HG03457 (cell line): ENCODE results near the gene FCHSD1.
A peak's percentile ranks its signal among the peaks of the same experiment; 100 is the strongest.

Source experiments
- ATAC-seq: cut with Tn5 transposase; IDR thresholded peaks from one replicate; pipeline ENCODE4 v1.9.1; 2021; ENCODE audit warnings: moderate number of reproducible peaks; ENCODE audit not compliant: unreplicated experiment

Gene FCHSD1

DNA sequence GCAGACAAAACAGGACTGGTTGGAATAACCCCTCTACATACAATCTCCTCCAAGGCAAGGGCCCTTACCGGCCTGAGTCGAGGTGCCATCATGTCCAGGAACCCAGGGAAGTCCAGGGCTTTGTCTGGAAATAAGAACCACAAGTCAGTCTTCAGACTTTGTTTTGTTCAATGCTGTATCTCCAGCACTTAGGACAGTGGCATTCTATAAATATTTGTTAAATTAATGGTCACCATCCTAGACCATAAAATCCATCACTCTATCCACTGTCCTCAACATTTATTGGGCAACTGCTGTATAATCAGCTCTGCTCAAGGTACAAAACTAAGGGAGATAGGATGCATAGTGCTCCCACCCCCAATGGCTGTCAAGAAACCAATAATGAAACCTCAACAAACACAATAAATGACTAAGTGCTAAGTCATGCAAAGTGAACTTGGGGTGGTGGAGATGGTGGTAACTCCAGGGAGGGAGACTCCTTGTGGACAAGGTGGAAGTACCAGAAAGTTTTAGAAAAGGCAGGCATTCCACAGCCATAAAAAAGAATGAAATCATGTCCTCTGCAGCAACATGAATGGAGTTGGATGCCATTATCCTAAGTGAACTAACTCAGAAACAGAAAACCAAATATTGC lies 9.5 kb downstream of the FCHSD1 start:
- ATAC-seq = no peak

- ATAC-seq = no peak
Observed at GRCh38 chr5:141640698-141641097, 10.5 kb downstream of the FCHSD1 start.

GRCh38 chr5:141640051-141640415 lies 11.2 kb downstream of the FCHSD1 start:
- no peak for ATAC-seq

DNA sequence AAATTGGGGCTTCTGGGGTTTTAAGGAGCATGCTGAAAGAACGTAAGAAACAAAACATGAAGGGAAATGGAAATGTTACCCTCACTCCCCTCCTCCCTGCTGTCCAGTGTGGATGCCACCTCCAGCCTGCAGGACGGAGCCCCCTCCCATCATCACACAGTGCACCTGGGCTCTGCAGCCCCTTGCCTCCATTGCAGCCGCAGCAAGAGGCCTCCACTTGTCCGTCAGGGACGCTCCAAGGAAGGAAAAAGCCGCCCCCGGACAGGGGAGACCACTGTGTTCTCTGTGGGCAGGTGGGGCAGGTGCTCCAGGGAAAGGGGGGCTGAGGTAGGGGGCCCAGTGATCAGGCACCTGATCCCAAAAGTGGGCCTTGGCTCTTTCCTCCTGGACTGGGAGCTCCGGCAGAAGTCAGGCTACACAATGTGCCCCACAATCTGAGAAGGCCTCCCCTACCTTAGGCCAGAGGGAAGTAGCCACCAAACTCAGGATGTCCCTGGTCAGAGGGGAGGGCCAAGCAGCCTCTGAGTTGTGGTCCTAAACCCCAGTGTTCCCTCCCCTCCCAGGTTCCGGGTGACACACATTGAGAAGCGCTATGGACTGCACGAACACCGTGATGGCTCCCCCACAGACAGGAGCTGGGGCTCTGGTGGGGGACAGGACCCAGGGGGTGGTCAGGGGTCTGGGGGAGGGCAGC lies 11.7 kb downstream of the FCHSD1 start:
- ATAC-seq = no peak

DNA sequence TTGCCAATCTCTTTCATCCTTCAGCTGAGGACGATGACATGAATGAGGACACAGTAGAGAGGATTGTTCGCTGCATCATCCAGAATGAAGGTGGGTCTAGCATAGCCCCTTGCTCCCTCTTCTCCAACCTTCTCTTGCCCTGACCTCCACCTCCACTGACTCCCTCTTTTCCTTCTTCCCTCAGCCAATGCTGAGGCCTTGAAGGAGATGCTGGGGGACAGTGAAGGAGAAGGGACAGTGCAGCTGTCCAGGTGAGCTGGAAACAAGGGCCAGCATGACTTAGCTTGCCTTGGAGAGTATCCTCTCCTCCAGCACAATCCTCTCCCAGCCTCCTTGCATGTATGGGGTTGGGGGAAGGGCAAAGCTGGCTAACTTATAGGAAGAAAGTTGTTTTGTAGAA lies 12.4 kb downstream of the FCHSD1 start:
- no peak for ATAC-seq

GRCh38 chr5:141637767-141638419 lies 13.3 kb downstream of the FCHSD1 start:
- no peak for ATAC-seq

DNA sequence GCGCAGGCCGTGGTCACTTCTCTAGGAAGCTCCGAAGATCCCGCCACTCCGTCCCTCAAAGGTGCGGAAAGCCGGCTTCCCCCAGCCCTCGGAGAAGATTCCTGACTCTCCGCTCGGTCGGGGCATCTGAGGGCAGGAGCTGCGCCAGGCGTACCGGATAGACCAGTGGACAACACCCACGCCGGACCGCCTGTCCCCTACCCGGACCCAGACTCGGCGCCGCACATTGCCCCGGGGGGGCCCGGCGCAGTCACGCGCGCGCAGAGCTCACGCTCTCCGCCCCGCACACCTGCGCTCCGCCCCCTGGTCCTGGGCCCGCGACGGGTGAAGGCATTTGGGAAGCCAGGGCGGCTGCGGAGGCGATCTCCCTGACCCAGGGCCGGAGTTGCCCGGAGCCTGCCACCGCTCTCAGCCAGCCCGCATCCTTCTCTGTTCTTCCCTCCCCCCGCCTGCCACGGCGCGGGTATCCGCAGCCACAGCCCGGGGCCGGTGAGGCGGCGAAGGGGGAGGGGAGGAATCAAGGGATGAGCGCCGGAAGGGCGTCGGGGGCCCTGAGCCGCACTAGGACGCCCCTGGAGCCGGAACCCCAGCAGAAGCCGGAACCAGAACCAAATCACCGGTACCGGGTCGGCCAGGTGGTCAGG lies 14.0 kb downstream of the FCHSD1 start:
- peak; percentile 3 for ATAC-seq

GRCh38 chr5:141636413-141637122 lies 14.7 kb downstream of the FCHSD1 start, which contains the start of the genes HDAC3 and RELL2:
TSS of gene HDAC3 (minus strand) at chr5:141636849. CDS start at chr5:141636790, 59 bp downstream.
TSS of gene RELL2 (plus strand) at chr5:141636997. CDS start at chr5:141638226, 1,229 bp downstream.
- ATAC-seq = peak; percentile 66

GRCh38 chr5:141636106-141636412 lies 15.2 kb downstream of the FCHSD1 start:
- ATAC-seq = no peak

DNA sequence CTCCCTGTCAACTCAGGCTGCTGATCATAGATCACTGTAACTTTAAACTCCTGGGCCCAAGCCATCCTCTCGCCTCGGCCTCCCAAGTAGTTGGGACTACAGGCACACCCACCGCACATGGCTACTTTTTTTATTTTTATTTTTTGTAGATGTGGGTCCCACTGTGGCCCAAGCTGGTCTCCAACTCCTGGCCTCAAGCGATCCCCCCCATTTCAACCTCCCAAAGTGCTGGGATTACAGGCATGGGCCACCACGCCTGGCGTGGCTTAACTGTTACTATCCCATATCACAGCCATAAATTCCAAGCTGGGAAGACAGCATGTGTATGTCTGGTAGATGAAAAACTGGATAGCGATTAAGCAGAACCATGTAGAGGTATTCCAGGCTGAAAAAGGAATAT lies 15.6 kb downstream of the FCHSD1 start:
- no peak for ATAC-seq

DNA sequence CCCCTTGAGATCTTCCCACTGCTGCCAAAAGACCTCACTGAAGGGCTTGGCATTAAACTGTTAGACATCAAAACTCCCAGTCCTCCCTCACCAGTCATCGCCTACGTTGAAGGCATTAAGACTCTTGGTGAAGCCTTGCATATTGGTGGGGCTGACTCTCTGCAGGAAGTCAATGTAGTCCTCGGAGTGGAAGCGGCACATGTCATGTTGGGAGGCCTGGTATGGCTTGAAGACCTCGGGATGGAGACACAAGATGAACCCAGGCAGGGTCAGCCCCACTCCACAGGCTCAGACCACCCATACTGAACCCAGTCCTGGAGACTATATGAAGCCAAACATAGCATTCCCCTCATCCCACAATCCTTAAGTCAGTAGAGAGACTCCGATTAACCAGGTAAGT lies 16.5 kb downstream of the FCHSD1 start:
- ATAC-seq = no peak

DNA sequence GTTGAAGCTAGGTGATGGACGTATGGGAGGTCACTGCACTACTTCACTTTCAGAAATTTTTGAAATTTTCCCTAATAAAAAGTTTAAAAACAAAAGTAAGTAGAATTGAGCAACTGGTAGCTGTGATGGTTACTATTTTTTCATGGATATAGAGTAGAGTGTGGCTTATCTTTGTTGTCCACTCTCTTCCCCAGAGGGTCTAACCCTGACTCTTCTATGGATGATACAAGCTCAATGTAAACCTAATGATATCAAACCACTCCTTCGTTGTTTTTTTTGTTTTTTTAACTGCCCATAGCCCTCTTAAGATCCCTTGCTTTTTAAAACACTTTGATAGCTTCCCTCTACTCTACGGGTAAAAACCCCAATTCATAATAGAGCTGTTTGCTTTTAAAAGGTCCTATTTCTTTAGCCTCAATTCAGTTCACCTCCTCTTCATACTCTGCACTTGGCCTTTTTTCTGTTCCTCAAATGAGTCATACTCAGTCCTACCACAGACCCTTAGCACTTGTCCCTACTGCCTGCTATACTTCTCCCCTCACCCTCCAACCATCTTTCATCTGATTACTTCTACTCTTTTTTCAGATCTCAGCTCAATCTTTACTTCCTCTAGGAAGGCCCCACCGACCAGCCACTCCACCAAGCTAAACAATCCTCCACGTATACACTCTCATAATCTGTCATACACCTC lies 17.2 kb downstream of the FCHSD1 start:
- peak; percentile 67 for ATAC-seq

DNA sequence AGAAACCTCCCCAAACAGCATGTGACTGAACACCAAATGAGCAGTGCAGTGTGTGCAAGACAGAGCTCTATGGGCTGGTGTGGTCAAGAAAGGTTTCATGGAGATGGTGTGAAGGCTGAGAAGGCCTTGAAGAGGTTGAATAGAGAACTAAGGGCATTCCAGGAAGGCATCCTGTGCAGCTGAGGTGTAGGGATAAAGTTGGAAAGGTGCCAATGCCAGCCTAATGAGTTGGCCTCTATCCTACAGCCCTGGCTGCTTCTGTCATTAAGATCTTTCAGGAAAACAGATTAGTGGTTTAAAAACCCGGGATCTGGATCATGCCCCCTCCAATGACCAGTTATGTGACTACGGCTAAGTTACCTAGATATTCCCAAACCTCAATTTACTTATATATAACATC lies 18.6 kb downstream of the FCHSD1 start:
- no peak for ATAC-seq

DNA sequence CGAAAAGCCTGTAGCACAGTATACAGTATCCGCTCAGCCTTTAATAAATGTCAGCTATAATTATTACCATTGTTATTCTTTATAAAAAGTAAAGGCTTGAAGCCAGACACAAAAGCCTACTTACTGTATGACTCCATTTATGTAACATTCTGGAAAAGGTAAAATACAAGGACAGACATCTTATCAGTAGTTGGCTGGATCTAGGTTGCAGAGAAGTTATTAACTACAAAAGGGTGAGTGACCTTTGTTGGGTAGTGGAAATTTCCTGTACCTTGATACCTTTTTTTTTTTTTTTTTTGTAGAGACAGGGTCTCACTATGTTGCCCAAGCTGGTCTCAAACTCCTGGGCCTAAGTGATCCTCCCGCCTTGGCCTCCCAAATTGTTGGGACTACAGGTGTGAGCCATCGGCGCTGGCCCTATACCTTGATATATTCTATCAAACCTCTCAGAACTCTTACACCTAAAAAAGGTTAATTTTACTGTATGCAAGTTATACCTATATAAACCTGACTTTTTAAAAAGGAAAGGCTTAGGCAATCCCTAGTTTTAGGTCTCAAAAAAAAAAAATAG lies 20.6 kb downstream of the FCHSD1 start:
- no peak for ATAC-seq

- ATAC-seq = no peak
Observed at GRCh38 chr5:141628175-141628788, 22.9 kb downstream of the FCHSD1 start.

DNA sequence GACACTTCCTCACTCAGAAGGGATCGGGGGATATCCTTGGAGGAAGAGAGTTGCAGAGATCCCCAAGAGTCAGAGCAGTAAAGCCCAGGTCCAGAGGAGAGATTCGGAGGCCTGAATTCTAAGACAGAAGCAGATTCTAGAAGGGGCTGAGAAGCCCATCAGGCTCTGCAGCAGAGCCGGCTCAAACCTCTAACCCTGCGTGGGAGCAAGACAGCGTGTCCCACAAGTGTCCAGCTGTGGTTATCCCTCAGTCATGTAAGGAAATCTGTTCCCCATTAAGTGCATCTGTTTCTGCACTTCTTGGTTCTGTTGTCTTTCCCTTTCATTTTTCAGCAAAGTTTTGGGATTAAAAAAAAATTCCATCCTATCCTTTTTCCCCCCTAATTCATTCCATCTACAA lies 27.6 kb downstream of the FCHSD1 start:
- no peak for ATAC-seq

DNA sequence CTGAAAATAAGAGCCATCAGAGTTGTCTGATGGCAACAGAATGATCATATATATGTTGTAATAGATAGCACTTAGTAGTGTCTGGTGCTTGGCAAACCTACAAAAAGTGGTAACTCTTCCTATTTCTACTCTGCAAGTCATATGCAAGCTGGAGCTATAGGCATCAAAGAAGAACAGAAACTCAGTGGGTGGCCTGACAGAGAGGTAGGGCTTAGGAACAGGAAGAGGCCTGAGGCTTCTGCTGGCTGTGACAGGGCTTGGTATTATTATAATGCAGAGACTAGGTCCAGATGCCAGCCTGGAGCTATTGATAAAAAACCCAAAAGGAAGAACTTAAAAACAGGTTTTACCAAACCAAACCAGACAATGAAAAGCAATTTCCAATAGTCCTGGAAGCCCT lies 28.0 kb downstream of the FCHSD1 start:
- peak; percentile 31 for ATAC-seq

DNA sequence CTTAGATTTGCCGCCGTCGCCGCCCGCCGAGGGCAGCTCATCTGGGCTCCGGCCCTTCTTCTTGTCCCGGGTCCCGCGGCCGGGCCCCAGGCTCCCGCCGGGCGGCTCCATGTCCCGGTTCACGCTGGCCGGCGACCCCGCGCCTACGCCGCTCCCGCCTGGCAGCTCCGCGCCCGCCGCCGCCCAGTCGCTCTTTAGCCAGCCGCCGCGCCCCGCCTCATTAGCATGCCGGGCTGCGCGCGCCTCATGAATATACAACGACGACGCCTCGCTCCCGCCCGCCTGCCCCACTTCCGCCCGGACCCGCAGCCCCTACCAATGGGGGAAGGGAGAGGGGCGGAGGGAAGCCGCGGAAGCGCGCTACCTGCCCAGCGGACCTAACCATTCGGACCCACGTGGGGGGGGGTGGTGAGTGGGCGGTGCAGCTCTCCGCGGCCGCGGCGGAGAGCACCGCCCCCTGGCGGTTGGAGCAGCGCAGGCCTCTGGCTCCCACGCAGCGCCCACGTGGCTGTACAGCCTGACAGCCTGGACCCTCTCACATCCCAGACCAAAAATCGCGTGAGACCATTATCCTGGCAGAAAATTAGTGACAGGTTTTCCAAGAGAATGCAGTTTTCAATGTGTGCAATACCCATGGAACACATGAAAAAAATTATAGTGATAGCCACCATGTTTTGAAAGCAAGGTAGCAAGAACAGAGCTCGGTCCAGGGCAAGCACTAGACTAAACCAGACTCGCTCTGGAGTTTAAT lies 32.2 kb downstream of the FCHSD1 start, which contains the start of gene DIAPH1:
DIAPH1 (minus strand) TSS at position 197 of the 751 bp plus-strand sequence; CDS start at position 111, 86 bp downstream.
- peak; percentile 77 for ATAC-seq
